ENCODE data around the gene PTPRN2. TPM values are rescaled to one million over a fixed set of nuclear protein-coding genes. Genes with fewer than 3 reads are reported as not detected.
"Not testable (repeated sequence)": the region's sequence is repeated elsewhere in the genome, so short reads cannot be mapped to it uniquely, and the experiment has no call there.

PTPRN2 gene
- total RNA-seq, 2 experiments from 2014 or later = 7.0 to 7.2 TPM

DNA sequence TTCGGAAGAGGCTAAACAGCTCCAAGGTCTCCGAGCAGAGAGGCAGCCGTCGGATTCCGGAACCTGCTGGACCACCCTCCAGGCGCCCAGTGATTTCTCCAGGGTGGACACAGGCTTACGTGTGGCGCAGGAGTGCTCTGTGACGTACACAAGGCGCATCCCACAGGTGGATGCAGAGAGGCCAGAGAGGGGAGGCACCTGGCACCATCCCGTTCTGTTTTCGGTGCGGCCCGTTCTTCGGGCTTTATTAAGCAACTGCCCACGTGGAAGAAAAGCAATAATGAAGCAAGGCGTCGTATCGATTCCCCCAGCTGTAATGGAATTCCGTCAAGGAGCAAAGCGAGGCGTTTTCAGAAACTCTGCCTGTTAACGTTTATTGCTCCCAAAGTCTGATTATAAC, 163.6 kb downstream of the PTPRN2 start:
- no peak for ATAC-seq
- ChIA-PET POLR2A (interaction anchor here (1.0 kb wide), 1 partner anchor 8 kb away, joined by 3 read pairs; no protein-coding TSS in a partner anchor), CTCF (no interaction called here)
- Mint-ChIP-seq H3K4me1 (ENCODE audit: low read depth) (no peaks in the 10 kb centered on the region), H3K9me3 (ENCODE audit: insufficient read depth) (peaks cover 1% of the 10 kb centered on the region), H3K4me3 (no peak overlapping the region), H3K27me3 (ENCODE audit: low read depth) (no peaks in the 10 kb centered on the region), H3K36me3 (ENCODE audit: low read depth) (no peaks in the 10 kb centered on the region), H3K27ac (no peak overlapping the region)
- no peak for DNase-seq

- Mint-ChIP-seq H3K4me3 (no peak overlapping the region), H3K27ac (no peak overlapping the region), H3K4me1 (ENCODE audit: low read depth) (no peaks in the 10 kb centered on the region), H3K36me3 (ENCODE audit: low read depth) (no peaks in the 10 kb centered on the region), H3K9me3 (ENCODE audit: insufficient read depth) (peaks cover 5% of the 10 kb centered on the region), H3K27me3 (ENCODE audit: low read depth) (no peaks in the 10 kb centered on the region)
- ATAC-seq (no peak), DNase-seq (no peak)
- ChIA-PET CTCF (no interaction called here), POLR2A (interaction anchor here (1.0 kb wide), 1 partner anchor 9 kb away, joined by 3 read pairs; no protein-coding TSS in a partner anchor)
Observed at GRCh38 chr7:158422887-158423560, 164.6 kb downstream of the PTPRN2 start.

GRCh38 chr7:158422196-158422886, 165.3 kb downstream of the PTPRN2 start:
- CTCF ChIA-PET = no interaction called here
- no peaks in the 10 kb centered on the region for H3K36me3 Mint-ChIP-seq (ENCODE audit: low read depth)
- no peaks in the 10 kb centered on the region for H3K27me3 Mint-ChIP-seq (ENCODE audit: low read depth)
- ATAC-seq (no peak), DNase-seq (no peak)
- peaks cover 5% of the 10 kb centered on the region for H3K9me3 Mint-ChIP-seq (ENCODE audit: insufficient read depth)
- no peak overlapping the region for H3K27ac Mint-ChIP-seq
- H3K4me3 Mint-ChIP-seq = no peak overlapping the region
- no peaks in the 10 kb centered on the region for H3K4me1 Mint-ChIP-seq (ENCODE audit: low read depth)
- POLR2A ChIA-PET = no interaction called here

DNA sequence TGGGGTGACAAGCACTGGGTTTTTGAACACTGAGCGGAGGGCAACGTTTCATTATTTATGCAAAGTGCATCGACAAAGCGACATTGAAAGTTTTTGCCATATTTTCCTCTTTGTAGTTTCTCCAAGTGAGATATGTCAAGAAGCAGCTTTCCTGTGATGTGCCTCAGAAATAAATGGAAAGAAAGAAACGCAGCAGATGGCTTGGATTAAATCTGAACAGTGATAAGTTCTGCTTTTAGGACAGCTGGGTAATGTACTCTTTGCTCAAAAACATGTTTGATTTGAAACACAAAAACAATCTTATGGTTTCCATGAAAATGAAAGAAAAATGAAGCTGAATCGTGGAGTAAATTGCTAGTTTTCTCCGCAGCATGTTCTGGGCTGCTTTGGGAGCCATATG, 166.3 kb downstream of the PTPRN2 start:
- no peak for ATAC-seq
- Mint-ChIP-seq H3K36me3 (ENCODE audit: low read depth) (no peaks in the 10 kb centered on the region), H3K9me3 (ENCODE audit: insufficient read depth) (peaks cover 5% of the 10 kb centered on the region), H3K4me3 (no peak overlapping the region), H3K27ac (no peak overlapping the region), H3K27me3 (ENCODE audit: low read depth) (no peaks in the 10 kb centered on the region), H3K4me1 (ENCODE audit: low read depth) (no peaks in the 10 kb centered on the region)
- POLR2A ChIA-PET = no interaction called here
- CTCF ChIA-PET = no interaction called here
- DNase-seq = no peak

DNA sequence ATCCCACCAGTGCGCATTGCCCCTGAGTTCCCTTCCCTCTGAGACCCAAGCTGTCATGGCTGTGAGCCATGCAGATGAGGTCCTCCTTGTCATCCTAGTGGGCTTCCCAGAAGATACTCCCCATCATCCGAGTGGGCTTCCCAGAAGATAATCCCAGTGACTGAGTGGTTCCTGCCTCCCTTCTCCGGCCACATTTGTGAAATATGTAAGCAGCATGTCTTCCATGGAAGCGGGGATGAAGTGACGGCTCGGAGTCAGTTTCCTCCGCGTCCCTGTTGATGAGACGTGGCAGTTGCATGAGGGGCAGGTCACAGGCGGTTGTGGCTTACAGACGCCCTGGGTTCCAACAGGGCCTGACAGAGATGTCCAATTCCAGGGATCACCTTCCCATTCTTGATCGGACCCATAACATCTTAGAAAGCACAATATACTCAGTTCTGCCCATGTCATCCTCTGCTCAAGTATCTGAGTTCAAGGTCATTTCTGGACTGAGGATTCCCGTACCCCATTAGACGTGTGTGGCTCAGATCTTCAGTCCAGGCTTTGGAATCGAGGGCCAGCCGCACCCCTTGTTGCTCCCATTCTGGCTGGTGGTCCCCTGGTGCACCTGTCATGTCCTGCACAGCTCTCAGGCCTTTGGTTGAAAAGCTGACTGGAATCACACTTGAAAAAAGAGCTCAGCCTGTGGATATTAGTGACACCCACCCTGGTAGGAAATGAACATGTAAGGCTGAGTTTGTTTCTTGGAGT, 166.9 kb downstream of the PTPRN2 start:
- no peak overlapping the region for H3K27ac Mint-ChIP-seq
- no peaks in the 10 kb centered on the region for H3K4me1 Mint-ChIP-seq (ENCODE audit: low read depth)
- POLR2A ChIA-PET = no interaction called here
- DNase-seq = no peak
- no peaks in the 10 kb centered on the region for H3K36me3 Mint-ChIP-seq (ENCODE audit: low read depth)
- no peaks in the 10 kb centered on the region for H3K27me3 Mint-ChIP-seq (ENCODE audit: low read depth)
- CTCF ChIA-PET = no interaction called here
- no peak for ATAC-seq
- no peak overlapping the region for H3K4me3 Mint-ChIP-seq
- H3K9me3 Mint-ChIP-seq (ENCODE audit: insufficient read depth) = peaks cover 5% of the 10 kb centered on the region

GRCh38 chr7:158419238-158419785, 168.3 kb downstream of the PTPRN2 start:
- ChIA-PET CTCF (no interaction called here), POLR2A (no interaction called here)
- DNase-seq = no peak
- no peaks in the 10 kb centered on the region for H3K36me3 Mint-ChIP-seq (ENCODE audit: low read depth)
- H3K27me3 Mint-ChIP-seq (ENCODE audit: low read depth) = no peaks in the 10 kb centered on the region
- peaks cover 5% of the 10 kb centered on the region for H3K9me3 Mint-ChIP-seq (ENCODE audit: insufficient read depth)
- no peak overlapping the region for H3K27ac Mint-ChIP-seq
- H3K4me3 Mint-ChIP-seq = no peak overlapping the region
- ATAC-seq = no peak
- no peaks in the 10 kb centered on the region for H3K4me1 Mint-ChIP-seq (ENCODE audit: low read depth)

- H3K27ac Mint-ChIP-seq; H3K27me3 Mint-ChIP-seq (ENCODE audit: low read depth); ATAC-seq; H3K9me3 Mint-ChIP-seq (ENCODE audit: insufficient read depth); H3K36me3 Mint-ChIP-seq (ENCODE audit: low read depth); POLR2A ChIA-PET; H3K4me1 Mint-ChIP-seq (ENCODE audit: low read depth); H3K4me3 Mint-ChIP-seq; DNase-seq; CTCF ChIA-PET: not testable (repeated sequence)
Observed at GRCh38 chr7:158418395-158418794, 169.2 kb downstream of the PTPRN2 start.

DNA sequence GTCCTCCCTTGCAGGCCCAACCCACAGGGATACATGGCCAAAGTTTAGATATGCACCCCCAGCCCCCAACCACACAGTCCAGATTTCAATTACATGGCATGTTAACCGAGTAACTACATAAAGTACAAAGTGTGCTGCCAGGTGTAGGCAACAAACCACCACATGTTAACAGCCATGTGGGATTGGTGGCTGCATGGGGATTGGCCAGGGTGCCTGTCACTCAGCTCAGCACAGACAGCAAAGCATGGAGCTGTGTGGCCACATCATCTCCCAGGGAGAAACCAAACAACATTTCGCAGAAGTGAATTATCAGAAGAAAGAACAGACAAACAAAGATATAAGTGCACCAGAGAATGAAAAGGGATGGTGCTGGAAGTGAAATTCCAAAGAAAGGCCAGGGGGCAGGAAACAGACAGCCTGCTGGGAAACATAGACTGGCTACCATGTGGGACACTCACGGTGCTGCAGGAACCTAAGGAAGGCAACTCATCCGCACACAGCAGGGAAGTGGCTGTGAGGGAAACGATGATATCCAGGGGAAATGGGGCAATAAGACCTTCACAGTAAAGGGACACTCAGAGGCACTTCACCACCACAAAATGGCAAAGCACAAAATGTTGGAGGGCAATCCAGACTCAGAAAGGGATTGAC, 171.2 kb downstream of the PTPRN2 start:
- ATAC-seq = no peak
- no peak for DNase-seq
- peaks cover 5% of the 10 kb centered on the region for H3K9me3 Mint-ChIP-seq (ENCODE audit: insufficient read depth)
- CTCF ChIA-PET = no interaction called here
- H3K27ac Mint-ChIP-seq = no peak overlapping the region
- H3K36me3 Mint-ChIP-seq (ENCODE audit: low read depth) = no peaks in the 10 kb centered on the region
- POLR2A ChIA-PET = no interaction called here
- no peaks in the 10 kb centered on the region for H3K27me3 Mint-ChIP-seq (ENCODE audit: low read depth)
- no peak overlapping the region for H3K4me3 Mint-ChIP-seq
- no peaks in the 10 kb centered on the region for H3K4me1 Mint-ChIP-seq (ENCODE audit: low read depth)

DNA sequence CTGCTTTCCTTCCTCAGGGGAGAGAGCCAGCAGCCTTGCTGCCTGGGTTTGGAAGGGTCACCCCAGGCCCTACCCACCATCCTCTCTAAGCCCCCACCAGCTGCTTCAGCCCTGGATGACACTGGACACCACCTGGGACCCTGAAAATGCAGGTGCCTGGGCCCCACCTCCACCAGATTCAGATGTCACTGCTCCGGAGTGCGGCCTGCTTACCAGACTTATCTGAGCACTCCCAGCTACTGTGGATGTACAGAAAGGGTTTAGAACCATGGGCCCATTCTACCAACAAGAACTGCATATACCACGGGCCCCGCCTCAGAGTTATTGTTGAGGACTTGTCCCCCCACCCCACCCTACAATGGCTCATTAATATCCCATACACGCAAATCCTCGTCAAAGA, 172.3 kb downstream of the PTPRN2 start:
- no peaks in the 10 kb centered on the region for H3K4me1 Mint-ChIP-seq (ENCODE audit: low read depth)
- DNase-seq (no peak), ATAC-seq (no peak)
- H3K27me3 Mint-ChIP-seq (ENCODE audit: low read depth) = no peaks in the 10 kb centered on the region
- H3K27ac Mint-ChIP-seq = no peak overlapping the region
- no peak overlapping the region for H3K4me3 Mint-ChIP-seq
- no peaks in the 10 kb centered on the region for H3K36me3 Mint-ChIP-seq (ENCODE audit: low read depth)
- peaks cover 5% of the 10 kb centered on the region for H3K9me3 Mint-ChIP-seq (ENCODE audit: insufficient read depth)
- ChIA-PET POLR2A (no interaction called here), CTCF (no interaction called here)

GRCh38 chr7:158414486-158414961, 173.1 kb downstream of the PTPRN2 start:
- no peak for ATAC-seq
- Mint-ChIP-seq H3K4me3 (no peak overlapping the region), H3K27me3 (ENCODE audit: low read depth) (no peaks in the 10 kb centered on the region), H3K4me1 (ENCODE audit: low read depth) (no peaks in the 10 kb centered on the region), H3K9me3 (ENCODE audit: insufficient read depth) (peaks cover 5% of the 10 kb centered on the region), H3K27ac (no peak overlapping the region), H3K36me3 (ENCODE audit: low read depth) (no peaks in the 10 kb centered on the region)
- ChIA-PET CTCF (interaction anchor here (0.9 kb wide), 1 partner anchor 562 kb away, joined by 4 read pairs; no protein-coding TSS in a partner anchor), POLR2A (no interaction called here)
- no peak for DNase-seq

DNA sequence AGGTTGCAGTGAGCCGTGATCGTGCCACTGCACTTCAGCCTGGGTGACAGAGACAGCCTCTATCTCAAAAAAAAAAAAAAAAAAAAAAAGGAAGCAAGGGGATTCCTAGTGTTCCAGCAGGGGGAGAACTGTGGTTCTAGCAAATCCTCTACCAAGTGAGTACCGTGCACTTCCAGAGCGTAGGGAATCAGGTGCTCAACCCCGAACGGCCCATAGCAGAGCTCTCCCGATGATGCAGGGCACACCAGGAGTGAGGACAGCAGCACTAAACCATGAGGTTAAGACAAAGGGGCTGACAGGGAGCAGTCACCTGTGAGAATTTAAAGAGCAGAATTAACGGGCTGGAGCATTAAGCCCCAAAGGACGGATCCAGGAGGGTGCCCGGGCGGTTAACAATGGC, 173.6 kb downstream of the PTPRN2 start:
- CTCF ChIA-PET = interaction anchor here (0.9 kb wide), 1 partner anchor 563 kb away, joined by 4 read pairs; no protein-coding TSS in a partner anchor
- Mint-ChIP-seq H3K4me3 (no peak overlapping the region), H3K4me1 (ENCODE audit: low read depth) (no peaks in the 10 kb centered on the region), H3K9me3 (ENCODE audit: insufficient read depth) (peaks cover 3% of the 10 kb centered on the region), H3K27ac (no peak overlapping the region), H3K27me3 (ENCODE audit: low read depth) (no peaks in the 10 kb centered on the region), H3K36me3 (ENCODE audit: low read depth) (no peaks in the 10 kb centered on the region)
- no peak for ATAC-seq
- no peak for DNase-seq
- POLR2A ChIA-PET = no interaction called here

All from activated CD8-positive, alpha-beta T cell treated with anti-CD3 and anti-CD28 coated beads, Interleukin-2, amount 10 ng/mL, durations not matched to agents 7 days and 5 days (primary cell).